Ramos (cell line): ENCODE data around the gene KAZN.

Source experiments
- in situ Hi-C: fragments of 300-500 bp; cut with MboI; formaldehyde crosslinking; loops from one replicate; pipeline ENCODE4 v1.14.3; 2022; ENCODE audit warnings: low sequenced_read_pairs; ENCODE audit not compliant: unreplicated experiment

KAZN gene

DNA sequence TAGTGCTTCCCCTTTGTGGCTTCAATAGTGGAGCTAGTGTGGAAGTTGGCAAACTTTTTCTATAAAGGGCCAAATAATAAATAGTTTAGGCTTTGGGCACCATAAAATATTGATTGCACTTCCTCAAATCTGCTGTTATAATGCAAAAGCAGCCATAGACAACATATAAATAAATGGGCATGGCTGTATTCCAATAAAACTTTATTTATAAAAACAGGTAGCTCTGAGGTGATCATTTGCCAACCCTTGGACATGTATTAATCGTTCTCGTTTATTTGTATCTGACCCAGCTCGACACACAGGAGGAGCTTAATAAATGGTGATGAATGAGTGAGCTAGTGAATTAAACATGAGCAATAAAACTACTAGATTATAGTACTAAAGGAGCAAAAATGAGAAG lies 13.3 kb downstream of the KAZN start:
- in situ Hi-C loops = no loop called here

DNA sequence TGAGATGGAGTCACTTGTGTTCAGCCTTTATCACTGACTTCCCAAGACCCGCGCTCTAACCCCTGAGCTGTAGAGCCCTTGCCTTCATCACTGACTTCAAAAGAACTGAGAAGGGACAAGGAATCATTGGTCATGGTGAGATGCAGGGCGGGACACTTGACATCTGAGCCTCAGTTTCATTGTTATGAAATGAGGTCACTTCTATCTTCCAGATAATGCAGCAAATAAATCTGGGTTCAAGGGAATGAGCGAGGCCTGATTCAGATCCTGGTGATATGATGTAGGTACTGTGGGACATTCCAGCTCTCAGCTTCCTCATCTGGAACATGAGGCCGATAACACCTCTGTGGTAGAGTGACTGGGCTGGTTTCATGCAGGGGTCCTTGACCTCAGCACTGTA lies 13.8 kb downstream of the KAZN start:
- in situ Hi-C loops = no loop called here

DNA sequence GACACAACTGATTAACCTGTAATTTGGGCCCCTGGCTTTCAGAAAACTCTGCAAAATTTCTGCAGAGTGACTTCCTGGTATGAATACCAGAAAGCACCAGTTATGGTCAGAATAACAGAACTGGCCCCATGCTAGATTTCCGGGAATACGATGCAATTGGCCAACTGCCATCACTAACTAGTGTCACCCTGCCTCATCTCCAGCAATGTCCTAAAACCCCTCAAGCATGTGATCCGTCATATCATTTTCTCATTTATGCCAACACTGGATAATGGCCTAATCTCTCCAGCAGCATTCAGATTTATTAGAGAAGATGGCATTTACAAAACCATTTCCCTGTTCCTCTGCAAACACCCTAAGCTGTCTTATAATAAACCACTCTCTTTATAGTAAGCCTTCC lies 15.4 kb downstream of the KAZN start:
- in situ Hi-C loops = no loop called here

DNA sequence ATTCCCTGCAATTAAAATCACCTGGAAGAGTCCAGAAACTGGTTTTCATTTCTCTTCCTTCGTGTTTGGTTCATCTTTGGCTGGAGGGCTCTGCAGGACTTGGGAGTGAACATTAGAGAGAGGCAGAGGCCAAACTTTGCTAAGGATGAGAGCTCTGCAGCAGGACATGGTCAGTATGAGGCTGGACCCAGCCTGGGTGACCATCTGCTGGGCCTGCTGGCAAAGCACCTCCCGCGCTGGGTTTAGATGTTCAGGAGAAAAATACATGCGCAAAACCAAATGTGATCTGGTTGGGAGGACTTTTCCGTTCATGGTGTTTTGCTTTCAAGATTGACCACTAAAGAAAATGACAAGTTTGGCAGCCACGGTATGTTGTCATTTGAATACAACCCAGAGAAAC lies 15.9 kb downstream of the KAZN start:
- in situ Hi-C loops = no loop called here

DNA sequence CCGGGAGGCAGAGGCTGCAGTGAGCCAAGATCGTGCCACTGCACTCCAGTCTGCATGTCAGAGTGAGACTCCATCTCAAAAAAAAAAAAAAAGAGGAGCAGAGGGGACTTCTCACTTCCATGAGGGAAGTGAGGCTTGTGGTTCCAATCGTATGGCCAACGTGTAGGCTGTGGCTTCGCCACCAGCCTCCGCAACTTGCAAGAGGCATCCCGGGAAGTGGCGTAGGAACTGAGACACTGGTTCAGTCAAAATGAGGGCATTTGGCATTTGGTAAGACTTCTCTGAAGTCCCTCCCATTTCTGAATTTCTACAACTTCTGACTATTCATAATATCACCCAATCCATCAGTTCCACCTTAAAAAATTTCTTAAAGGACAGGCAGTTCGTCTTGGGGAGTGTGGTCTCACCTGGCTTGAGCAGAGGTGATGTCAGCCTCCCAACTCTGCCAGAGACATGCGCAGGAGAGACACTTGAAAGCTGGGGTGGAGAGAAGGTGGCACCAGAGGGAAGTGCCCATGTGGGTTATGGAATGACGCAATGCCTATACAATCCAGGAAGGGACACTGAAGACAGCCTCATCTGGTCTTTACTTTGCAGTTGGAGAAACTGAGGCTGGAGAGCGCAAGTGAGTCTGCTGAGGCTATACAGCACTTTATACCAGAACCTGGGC lies 17.2 kb downstream of the KAZN start:
- in situ Hi-C loops = no loop called here

DNA sequence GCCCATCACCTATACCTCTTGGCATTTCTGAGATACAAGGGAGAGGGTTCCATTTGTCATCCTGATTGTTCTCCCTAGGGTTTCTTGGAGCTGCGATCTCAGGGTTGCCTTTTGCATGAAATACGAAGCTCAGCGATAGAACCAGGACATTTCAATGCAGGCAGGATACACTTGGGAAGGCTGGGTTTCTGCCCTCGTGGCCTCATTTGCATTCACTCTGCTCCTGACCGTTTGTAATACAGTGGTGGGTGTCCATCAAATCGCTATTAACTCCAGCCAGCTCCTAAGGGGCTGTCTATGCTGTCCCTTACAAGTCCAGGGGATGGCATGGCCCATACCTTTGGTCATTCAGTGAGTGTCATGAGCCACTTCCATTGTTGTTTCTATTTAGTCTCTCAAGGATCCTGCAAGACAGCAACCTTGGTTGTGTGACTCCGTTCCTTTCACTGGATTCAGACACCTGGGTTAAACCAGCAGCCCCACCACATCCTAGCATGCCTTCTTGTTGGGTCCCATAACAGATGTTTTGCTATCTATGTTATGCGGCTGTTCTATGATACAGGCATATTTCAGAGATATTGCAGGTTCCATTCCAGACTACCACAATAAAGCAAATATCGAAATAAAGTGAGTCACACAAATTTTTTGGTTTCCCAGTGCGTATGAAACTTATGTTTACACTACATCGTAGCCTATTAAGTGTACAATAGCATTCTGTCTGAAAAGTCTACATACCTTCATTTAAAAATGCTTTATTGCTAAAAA lies 18.3 kb downstream of the KAZN start:
- in situ Hi-C loops = no loop called here

DNA sequence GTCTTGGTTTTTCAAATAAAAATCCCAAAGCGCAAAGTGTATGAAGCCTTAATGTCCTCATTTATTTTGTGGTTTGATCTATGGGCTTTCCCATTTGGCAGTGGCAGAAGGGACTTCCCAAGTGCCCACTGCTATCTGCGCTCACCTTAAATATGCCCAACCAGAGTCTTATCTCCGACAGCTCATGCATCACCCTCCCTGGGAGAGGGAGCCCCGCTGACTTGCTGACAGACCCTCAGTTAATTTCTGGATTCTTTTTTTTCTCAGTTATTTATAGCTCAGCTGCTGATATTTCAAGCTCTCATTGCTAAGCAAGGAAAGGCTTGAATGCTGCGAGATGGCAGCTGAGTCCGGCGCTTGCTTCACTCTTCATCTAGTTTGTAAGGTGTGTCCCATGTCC lies 19.3 kb downstream of the KAZN start:
- in situ Hi-C loops = no loop called here

DNA sequence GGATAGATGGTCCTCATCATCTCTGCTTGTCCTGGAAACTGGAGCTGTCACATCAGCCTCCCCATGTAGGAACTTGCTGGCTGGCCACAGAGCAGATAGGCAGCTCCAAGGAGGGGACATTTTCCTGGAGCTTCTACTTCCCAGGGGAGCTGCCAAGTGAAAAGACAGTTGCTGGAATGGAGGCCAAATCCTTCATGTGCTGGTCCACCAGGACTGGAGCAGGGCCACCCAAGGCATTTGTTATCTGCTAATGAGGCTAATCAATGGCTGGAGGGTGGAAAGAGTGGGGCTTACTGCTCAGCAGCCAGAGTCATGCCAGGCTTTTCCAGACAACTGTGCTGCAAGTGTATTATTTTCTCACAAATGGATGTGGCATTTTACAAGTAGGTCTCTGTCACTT lies 22.5 kb downstream of the KAZN start:
- in situ Hi-C loops = no loop called here

DNA sequence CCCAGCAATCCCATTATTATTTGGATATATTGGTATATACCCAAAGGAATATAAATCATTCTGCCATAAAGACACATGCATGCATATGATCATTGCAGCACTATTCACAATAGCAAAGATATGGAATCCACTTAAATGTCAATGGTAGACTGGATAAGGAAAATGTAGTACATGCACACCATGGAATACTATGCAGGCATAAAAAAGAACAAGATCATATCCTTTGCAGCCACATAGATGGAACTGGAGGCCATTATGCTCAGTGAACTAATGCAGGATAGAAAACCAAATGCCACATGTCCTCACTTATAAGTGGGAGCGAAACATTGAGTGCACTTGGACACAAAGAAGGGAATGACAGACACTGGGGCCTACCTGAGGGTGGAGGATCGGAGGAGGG lies 24.6 kb downstream of the KAZN start:
- in situ Hi-C loops = no loop called here

DNA sequence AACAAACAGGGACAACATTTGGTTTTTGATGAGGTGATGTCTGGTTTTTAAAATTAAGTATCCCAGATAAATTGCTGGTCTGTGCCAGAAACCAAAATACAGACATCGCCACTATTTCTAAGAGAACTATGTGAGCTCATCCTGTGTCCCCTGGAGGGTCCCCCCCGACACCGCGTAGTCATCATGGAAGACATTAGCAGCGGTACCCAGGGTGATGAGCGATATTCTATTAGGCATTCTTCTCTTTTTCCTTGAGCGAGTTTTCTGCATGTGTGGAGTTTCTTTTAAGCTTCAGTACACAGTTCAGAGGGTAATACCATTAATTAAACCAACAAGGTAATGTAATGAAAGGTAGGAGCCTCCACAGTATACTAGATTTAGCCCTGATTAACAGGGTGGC lies 26.5 kb downstream of the KAZN start:
- in situ Hi-C loops = no loop called here

DNA sequence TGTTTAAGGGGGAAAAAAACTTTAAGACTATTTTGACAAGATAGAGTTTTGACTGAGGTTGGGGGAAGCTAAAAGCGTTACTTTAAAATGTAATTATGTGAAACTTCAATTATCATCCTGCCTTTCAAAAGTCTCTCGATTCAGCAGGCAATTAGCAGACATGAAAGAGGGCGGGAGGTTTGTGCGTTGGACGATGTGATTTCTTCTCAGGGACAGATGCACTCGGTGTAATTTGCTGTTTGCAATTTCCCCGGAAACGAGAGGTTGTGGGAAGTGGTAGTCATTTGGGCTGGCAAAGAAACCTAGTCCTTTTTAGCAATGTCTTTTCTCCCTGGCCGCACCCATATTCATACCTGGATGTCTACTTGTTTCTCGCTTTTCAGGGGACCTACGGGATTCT lies 27.1 kb downstream of the KAZN start:
- in situ Hi-C loops = no loop called here

DNA sequence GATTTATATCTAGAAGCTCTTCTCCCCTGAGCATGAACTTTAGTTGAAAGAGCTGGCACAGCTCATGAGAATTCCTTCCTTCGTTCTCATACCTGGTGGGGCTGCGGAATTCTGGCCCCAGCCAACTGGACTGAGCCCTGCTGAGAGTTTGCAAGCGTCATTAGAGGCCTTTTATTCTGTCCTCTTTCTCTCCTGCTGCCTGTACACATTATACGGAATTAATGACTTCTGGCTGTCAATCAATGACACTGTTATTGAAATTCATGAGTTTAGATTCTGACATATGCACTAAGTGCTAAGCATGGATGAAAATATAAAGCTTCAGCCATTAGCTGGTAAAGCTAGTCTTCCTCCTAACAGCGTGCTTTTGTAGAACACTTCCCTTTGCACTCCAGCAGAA lies 27.5 kb downstream of the KAZN start:
- in situ Hi-C loops = no loop called here

DNA sequence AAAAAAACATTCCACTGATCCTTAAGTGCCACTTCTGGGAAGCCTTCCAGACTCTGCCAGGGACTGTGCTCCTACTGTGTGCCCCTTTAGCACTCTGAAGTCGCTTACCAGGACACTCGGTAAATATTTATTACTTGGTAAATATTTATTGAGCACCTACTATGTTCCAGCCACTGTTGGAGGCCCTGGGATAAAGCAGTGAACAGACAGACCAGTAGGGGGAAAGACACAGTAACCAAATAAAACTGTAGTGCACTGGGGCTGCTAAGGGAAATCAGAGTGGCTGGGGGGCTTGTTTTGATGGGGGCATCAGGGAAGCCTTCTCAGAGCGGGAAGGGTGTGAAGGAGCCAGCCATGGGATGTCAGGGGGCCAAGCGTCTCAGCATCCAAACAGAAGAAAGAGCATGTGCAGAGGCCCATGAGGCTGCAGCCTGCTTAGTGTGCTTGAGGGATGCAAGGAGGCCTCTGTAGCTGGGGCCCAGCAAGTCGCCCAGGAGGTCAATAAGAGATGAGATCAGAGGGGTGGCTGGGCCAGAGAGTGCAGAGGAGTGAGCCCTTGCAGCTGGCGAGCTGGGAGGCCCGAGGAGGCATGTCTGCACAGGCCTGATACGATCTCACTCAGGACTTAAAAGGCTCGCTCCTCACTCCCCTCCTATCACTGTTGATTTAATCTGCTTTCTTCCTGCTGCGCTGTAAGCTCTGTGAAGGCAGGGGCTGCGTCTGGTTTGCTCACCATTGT lies 28.6 kb downstream of the KAZN start:
- in situ Hi-C loops = no loop called here

DNA sequence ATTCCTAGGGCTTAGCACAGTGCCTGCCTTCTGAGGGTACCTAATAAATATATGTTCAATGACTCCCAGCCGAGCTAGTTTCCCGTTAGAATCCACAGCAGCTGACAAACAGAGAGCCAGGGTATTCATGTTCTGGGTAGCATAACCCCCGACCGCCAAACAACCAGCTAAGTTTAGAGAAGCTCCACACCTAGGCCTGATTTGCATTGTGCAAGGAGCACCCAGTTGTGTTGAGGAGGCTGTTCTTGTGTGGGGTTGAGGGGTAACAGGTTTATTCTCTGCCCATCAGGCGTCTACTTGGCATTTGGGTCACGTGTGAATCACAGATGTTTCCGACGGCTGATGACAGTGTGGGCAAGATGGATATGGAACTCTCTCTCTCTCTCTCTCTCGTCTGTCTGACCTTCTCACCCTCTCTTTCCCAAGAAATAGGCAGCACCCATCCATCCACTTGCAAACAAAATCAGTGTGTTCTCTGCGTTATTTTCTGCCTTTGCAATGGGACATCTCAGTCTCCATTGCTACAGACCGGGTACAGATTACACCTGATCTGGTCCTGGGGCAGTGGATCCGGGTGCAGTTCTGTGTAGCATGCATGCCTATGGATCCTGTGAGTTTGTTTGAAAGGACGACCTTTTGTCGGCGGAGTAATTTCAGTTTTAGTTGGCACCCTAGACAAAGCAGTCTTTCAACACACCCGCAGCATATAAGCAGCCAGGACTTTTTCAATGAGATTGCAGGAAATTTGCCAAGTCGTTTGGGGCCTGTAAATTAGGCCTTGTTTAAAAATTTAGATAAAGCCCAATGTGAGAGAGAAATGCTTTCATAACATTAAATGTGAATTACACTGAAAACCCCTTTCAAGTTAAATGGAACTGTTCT lies 29.4 kb downstream of the KAZN start:
- in situ Hi-C loops = no loop called here

DNA sequence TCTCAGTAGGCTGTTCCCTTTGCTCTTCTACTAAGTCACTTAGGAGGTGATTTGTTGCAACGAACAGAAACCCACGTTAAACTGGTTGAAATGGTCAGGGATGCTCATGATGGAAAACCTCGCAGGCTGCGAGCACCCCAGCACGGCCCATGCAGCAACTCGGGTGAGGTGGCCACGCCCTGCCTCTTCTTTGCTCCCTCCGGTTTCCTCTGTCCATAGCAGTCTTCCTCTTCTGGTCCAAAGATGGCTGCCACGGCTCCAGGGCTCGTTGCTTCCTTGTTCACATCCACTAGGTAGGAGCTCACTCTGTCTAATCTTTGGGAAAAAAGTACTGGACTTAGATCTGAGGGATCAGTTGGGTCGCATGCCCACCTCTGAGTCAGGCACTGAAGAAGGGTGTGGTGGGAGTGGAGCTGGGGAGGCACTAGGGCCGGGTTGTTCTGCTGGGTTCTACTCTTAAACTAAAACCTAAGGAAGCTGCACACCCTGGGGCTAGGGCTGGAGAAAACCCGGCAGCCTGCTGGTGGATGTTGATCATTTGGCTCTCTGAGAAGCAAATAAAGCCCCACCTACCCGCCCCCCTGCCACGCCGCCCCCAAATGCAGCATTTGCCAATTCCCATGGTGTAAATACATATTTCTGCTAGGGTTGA lies 31.0 kb downstream of the KAZN start:
- in situ Hi-C loops = no loop called here

DNA sequence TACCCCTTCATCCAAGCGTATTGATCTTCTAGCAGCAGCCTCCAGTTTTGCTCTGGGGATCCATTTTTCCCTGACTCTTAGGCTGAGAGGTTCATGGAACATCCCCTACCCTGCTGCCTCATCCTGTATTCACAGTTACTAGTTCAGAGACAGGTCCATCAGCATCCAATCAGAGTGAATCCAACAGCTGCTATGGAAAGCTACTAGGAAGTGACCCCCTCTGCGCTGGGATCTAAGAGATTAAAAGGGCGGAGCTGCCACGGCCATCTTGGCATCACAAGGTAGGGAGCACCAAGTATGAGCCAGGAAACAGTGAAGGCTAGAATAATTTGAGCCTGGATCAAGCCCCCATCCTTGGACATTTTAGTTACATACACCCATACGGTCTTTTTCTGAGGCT lies 32.5 kb downstream of the KAZN start:
- in situ Hi-C loops = no loop called here

DNA sequence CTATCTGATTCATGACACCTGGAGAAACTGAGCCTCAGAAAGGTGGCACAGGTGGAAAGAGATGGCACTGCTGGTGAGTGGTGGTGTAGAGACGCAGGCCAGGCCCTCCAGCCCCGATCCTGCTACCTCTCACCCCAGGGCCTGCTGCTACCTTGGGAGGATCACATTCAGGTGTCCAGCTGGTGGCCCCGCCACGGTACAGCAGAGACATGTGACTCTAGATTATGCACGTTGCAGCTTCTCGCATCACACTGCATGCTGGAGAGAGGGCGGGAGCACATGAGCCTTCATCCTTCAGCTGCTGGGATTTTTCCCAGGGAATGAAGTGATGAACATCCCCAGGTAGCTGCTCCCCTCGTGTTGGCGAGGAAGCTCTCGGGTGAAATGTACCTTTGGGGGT lies 32.9 kb downstream of the KAZN start:
- in situ Hi-C loops = no loop called here

DNA sequence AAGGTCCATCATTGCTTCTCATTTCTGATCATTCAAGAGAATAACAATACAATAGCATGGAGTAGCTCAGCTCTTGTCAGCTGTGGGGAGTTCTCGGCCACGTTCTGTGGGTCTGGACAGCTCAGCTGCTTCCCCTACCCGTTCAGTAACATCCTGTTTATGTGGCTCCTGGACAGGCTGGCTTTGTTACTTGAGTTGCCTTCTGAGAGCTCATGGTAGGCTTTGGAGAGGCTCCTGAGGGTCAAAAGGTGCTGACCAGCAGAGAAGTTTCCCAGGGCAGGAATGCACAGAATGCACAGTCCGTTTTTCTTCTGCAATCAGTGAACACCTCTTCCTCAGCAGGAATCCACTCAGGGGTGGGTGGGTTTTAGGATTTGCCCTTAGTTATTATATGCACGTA lies 36.0 kb downstream of the KAZN start:
- in situ Hi-C loops = no loop called here

DNA sequence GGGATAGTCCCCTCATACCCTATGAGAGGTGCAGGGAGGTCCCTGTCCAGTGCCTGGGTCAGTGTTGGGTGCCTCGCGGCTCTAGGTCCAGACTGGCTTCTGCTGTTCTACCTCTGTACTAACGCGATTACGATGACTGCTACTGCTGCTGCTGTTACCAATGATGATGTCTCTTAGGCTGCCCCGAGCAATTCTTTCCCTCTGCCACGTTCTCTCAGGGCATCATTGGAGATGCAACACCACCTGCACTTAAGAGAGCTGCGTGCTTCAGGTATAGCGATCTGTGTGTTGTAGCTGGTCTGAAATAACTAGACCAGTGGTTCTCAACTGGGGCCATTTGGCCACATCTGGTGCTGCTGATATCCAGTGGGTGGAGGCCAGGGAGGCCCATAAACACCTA lies 36.9 kb downstream of the KAZN start:
- in situ Hi-C loops = no loop called here
